ENCODE results near the gene ETV4. TPM values are rescaled to one million over a fixed set of nuclear protein-coding genes. Genes with fewer than 3 reads are reported as not detected.

The ETV4 gene
- total and polyA plus RNA-seq, 5 donors from 2014 or later, result not detected

DNA sequence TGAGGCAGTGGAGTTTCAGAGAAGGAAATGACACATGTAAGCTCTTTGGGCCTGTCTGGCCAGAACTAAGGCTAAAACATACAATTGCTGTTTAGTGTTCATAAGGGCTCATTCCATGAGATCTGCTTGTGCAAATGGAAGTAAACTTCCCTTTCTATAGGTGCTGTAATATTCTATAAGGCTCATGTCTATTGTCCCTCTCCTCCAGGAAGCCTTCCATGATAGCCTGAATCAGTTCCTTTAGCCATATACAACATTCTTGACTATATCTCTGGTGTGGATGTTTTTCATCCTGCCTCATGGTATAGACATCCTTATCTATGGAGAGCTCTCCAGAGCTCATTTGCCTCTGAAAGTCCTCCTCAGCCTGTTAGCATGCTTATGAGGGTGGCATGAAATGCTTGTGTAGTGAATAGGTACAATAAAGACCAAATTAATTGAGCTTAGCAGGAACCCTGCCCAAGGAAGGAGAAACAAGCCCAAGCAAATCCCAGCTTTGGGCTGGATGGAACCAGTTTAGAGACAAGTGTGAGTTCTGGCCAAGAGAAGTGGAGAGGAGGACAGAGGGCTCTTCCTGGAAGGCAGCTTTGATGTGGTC is 1.6 kb upstream of the ETV4 start:
- H3K27me3 ChIP-seq (ENCODE audit: control insufficient read depth, insufficient read depth, low read length), result peaks cover 29% of the 10 kb centered on the region
- Mint-ChIP-seq H3K27ac (no peak overlapping the region), H3K4me3 (peak overlapping the region in 3 of 4 donors; percentile 53 to 94 (median 87)), H3K4me1 (peaks cover 11 to 29% (median 18%) of the 10 kb centered on the region in 4 donors), H3K27me3 (peaks cover 50% of the 10 kb centered on the region), H3K36me3 (no peaks in the 10 kb centered on the region), H3K9me3 (peaks cover 0 to 1% (median 0%) of the 10 kb centered on the region in 7 donors)
- no peak overlapping the region for H3K27ac ChIP-seq (ENCODE audit: insufficient read depth, low read length, poor library complexity, severe bottlenecking)
- no peaks in the 10 kb centered on the region for H3K36me3 ChIP-seq (ENCODE audit: control insufficient read depth, insufficient read depth, low read length)
- no peaks in the 10 kb centered on the region for H3K9me3 ChIP-seq (ENCODE audit: control insufficient read depth in 2 of 2, low read length in 2 of 2)
- DNase-seq, result no peak
- no peak overlapping the region for H3K4me3 ChIP-seq (ENCODE audit: low read depth, low read length)
- H3K4me1 ChIP-seq (ENCODE audit: control insufficient read depth, insufficient read depth, low read length, poor library complexity, severe bottlenecking), result peaks cover 26% of the 10 kb centered on the region
- no peak for ATAC-seq (ENCODE audit: low read depth in 2 of 2)

DNA sequence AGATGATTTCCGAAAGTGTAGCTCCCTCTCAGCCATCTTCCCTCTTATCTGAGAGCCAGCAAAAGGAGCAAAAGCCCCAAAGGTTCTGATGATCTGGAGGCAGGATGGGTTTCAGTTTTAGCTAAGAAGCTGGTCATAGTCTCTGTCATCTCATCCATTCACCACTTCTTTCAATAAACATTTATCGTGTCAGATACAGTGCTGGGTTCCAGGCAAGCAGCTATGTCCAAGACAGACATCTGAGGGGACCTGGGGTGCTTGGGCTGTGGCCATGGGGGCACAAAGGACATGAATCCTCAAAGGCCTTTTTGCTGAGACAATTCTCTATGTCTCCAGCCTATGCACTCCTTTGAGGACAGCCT is 1.0 kb upstream of the ETV4 start:
- Mint-ChIP-seq H3K9me3 (peaks cover 0 to 1% (median 0%) of the 10 kb centered on the region in 7 donors), H3K27ac (no peak overlapping the region), H3K27me3 (peaks cover 51% of the 10 kb centered on the region), H3K4me3 (peak overlapping the region; percentile 53 to 94 (median 88)), H3K4me1 (peaks cover 11 to 29% (median 18%) of the 10 kb centered on the region in 4 donors), H3K36me3 (no peaks in the 10 kb centered on the region)
- Histone ChIP-seq H3K36me3 (ENCODE audit: control insufficient read depth, insufficient read depth, low read length) (no peaks in the 10 kb centered on the region), H3K27me3 (ENCODE audit: control insufficient read depth, insufficient read depth, low read length) (peaks cover 31% of the 10 kb centered on the region), H3K4me1 (ENCODE audit: control insufficient read depth, insufficient read depth, low read length, poor library complexity, severe bottlenecking) (peaks cover 26% of the 10 kb centered on the region), H3K9me3 (ENCODE audit: control insufficient read depth in 2 of 2, low read length in 2 of 2) (no peaks in the 10 kb centered on the region), H3K4me3 (ENCODE audit: low read depth, low read length) (peak overlapping the region; percentile 82), H3K27ac (ENCODE audit: insufficient read depth, low read length, poor library complexity, severe bottlenecking) (no peak overlapping the region)
- DNase-seq, result no peak
- ATAC-seq (ENCODE audit: low read depth in 2 of 2), result no peak

DNA sequence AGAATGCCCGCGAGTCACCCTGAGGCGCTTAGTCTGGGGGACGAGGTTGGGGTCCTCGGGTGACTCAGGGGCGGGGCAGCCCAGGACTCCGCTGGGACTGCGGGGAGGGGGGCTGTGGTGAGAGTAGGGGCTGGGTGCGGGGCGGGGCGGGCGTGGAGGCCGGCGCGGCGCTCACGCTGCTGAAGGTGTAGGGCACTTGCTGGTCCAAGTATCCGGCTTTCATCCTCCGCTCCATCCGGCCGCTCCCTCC is 832 bp downstream of the ETV4 start:
- Mint-ChIP-seq H3K9me3 (peaks cover 0 to 1% (median 0%) of the 10 kb centered on the region in 7 donors), H3K36me3 (no peaks in the 10 kb centered on the region)

DNA sequence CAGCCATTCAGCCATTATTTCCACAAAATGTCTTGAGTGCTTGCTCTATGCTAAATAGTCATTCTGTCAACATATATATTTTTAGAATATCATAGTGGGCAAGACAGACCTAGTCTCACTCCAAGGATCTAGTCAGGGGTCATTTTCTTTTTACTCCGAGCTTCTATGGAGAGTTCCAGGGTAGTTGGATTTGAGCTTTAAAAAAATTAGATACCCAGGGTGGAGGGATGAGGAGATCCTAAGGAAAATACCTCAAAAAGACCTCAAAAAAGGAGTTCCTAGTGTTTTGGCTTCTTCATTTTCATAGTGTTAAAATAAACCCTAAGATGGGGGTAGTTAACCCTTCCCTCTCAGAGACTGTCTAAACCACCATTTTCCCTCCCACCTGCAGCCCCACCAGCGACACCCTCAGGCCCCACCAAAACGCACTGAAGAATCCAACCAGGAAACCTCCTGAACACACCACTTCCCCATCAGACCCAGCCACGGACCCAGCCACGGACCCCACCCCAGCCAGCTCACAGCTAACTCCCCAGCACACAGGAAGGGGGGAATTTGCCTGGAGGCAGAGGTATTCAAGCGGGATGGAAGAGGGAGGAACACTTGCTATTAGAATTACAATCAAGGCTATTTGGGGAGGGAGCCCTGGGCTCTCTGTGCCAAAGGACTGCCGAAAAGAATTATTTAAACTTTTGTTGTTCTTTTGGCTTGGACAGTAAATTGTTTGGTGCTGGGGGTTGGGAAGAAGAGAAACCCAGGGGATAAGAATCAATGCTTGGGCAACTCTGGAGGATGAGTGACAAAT is 2.2 kb downstream of the ETV4 start:
- Mint-ChIP-seq H3K27me3 (peaks cover 42% of the 10 kb centered on the region), H3K27ac (no peak overlapping the region), H3K4me1 (peaks cover 11 to 29% (median 18%) of the 10 kb centered on the region in 4 donors), H3K9me3 (peaks cover 0 to 1% (median 0%) of the 10 kb centered on the region in 7 donors), H3K36me3 (no peaks in the 10 kb centered on the region), H3K4me3 (peak overlapping the region; percentile 24 to 81 (median 45))
- H3K4me1 ChIP-seq (ENCODE audit: control insufficient read depth, insufficient read depth, low read length, poor library complexity, severe bottlenecking), result peaks cover 26% of the 10 kb centered on the region
- H3K36me3 ChIP-seq (ENCODE audit: control insufficient read depth, insufficient read depth, low read length), result no peaks in the 10 kb centered on the region
- no peaks in the 10 kb centered on the region for H3K9me3 ChIP-seq (ENCODE audit: control insufficient read depth in 2 of 2, low read length in 2 of 2)
- no peak overlapping the region for H3K27ac ChIP-seq (ENCODE audit: insufficient read depth, low read length, poor library complexity, severe bottlenecking)
- peaks cover 24% of the 10 kb centered on the region for H3K27me3 ChIP-seq (ENCODE audit: control insufficient read depth, insufficient read depth, low read length)
- no peak for DNase-seq
- H3K4me3 ChIP-seq (ENCODE audit: low read depth, low read length), result no peak overlapping the region
- no peak for ATAC-seq (ENCODE audit: low read depth in 2 of 2)

More for the DNA sequence above, 832 bp downstream of the ETV4 start:
- H3K4me3 Mint-ChIP-seq, result peak overlapping the region in 1 of 4 donors; percentile 81
- H3K4me1 Mint-ChIP-seq, result peaks cover 11 to 29% (median 18%) of the 10 kb centered on the region in 4 donors
- Histone ChIP-seq H3K4me1 (ENCODE audit: control insufficient read depth, insufficient read depth, low read length, poor library complexity, severe bottlenecking) (peaks cover 26% of the 10 kb centered on the region), H3K4me3 (ENCODE audit: low read depth, low read length) (no peak overlapping the region), H3K27me3 (ENCODE audit: control insufficient read depth, insufficient read depth, low read length) (peaks cover 31% of the 10 kb centered on the region), H3K27ac (ENCODE audit: insufficient read depth, low read length, poor library complexity, severe bottlenecking) (no peak overlapping the region), H3K36me3 (ENCODE audit: control insufficient read depth, insufficient read depth, low read length) (no peaks in the 10 kb centered on the region), H3K9me3 (ENCODE audit: control insufficient read depth in 2 of 2, low read length in 2 of 2) (no peaks in the 10 kb centered on the region)
- DNase-seq (peak; percentile 12 to 25 (median 22)), ATAC-seq (ENCODE audit: low read depth in 2 of 2) (no peak)
- peaks cover 42% of the 10 kb centered on the region for H3K27me3 Mint-ChIP-seq
- no peak overlapping the region for H3K27ac Mint-ChIP-seq

DNA sequence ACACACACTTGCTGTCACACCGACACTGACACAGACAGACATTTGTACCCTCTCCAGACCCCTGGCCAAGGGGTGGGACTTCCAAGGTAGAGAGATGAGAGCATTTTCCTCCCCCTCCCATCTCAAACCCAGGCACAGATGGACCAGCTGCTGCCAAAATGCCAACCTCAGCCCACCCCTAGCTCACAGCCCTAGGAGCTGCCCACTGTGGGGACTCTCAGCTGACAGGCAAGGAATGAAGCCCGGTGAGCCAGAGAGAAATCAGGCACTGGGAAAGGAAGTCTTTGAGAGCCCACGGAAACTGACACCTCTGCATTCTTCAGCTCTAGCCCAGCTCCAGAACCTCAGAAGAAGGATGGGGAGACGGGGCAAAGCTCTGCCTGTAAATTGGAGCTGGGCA is 2.8 kb downstream of the ETV4 start:
- H3K36me3 ChIP-seq (ENCODE audit: control insufficient read depth, insufficient read depth, low read length), result no peaks in the 10 kb centered on the region
- no peaks in the 10 kb centered on the region for H3K9me3 ChIP-seq (ENCODE audit: control insufficient read depth in 2 of 2, low read length in 2 of 2)
- peaks cover 23% of the 10 kb centered on the region for H3K27me3 ChIP-seq (ENCODE audit: control insufficient read depth, insufficient read depth, low read length)
- H3K4me3 ChIP-seq (ENCODE audit: low read depth, low read length), result no peak overlapping the region
- no peak overlapping the region for H3K27ac ChIP-seq (ENCODE audit: insufficient read depth, low read length, poor library complexity, severe bottlenecking)
- peaks cover 42% of the 10 kb centered on the region for H3K27me3 Mint-ChIP-seq
- H3K4me1 ChIP-seq (ENCODE audit: control insufficient read depth, insufficient read depth, low read length, poor library complexity, severe bottlenecking), result peaks cover 26% of the 10 kb centered on the region
- ATAC-seq (ENCODE audit: low read depth in 2 of 2), result no peak
- peaks cover 0 to 1% (median 0%) of the 10 kb centered on the region in 7 donors for H3K9me3 Mint-ChIP-seq
- no peak overlapping the region for H3K27ac Mint-ChIP-seq
- H3K4me1 Mint-ChIP-seq, result peaks cover 11 to 29% (median 18%) of the 10 kb centered on the region in 4 donors
- H3K4me3 Mint-ChIP-seq, result peak overlapping the region in 1 of 4 donors; percentile 64
- no peak for DNase-seq
- H3K36me3 Mint-ChIP-seq, result no peaks in the 10 kb centered on the region

DNA sequence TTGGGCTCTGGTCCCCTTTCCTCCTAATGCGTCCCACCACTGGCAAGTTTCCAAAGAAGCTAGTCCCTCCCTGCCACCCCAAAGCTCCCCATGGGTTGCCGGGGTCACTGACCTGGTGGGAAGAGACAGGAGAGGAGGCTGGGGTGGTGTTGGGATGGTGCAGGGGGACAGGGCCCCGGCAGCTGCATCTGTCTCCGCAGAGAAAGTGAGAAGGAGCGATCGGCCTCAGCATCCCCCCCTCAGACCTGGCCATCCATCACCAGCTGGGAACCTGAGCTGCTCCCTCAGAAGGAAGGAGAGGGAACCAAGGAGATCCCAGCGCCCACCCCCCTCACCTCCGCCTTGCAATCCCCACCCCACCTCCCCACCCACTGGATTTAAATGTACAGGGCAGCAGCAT is 3.3 kb downstream of the ETV4 start:
- ATAC-seq (ENCODE audit: low read depth in 2 of 2), result no peak
- Histone ChIP-seq H3K9me3 (ENCODE audit: control insufficient read depth in 2 of 2, low read length in 2 of 2) (no peaks in the 10 kb centered on the region), H3K36me3 (ENCODE audit: control insufficient read depth, insufficient read depth, low read length) (no peaks in the 10 kb centered on the region), H3K4me3 (ENCODE audit: low read depth, low read length) (no peak overlapping the region), H3K27ac (ENCODE audit: insufficient read depth, low read length, poor library complexity, severe bottlenecking) (no peak overlapping the region), H3K27me3 (ENCODE audit: control insufficient read depth, insufficient read depth, low read length) (peaks cover 22% of the 10 kb centered on the region), H3K4me1 (ENCODE audit: control insufficient read depth, insufficient read depth, low read length, poor library complexity, severe bottlenecking) (peaks cover 26% of the 10 kb centered on the region)
- H3K36me3 Mint-ChIP-seq, result no peaks in the 10 kb centered on the region
- H3K4me1 Mint-ChIP-seq, result peaks cover 9 to 27% (median 17%) of the 10 kb centered on the region in 4 donors
- peaks cover 0 to 1% (median 0%) of the 10 kb centered on the region in 7 donors for H3K9me3 Mint-ChIP-seq
- no peak for DNase-seq
- H3K27me3 Mint-ChIP-seq, result peaks cover 40% of the 10 kb centered on the region
- no peak overlapping the region for H3K4me3 Mint-ChIP-seq
- H3K27ac Mint-ChIP-seq, result no peak overlapping the region

DNA sequence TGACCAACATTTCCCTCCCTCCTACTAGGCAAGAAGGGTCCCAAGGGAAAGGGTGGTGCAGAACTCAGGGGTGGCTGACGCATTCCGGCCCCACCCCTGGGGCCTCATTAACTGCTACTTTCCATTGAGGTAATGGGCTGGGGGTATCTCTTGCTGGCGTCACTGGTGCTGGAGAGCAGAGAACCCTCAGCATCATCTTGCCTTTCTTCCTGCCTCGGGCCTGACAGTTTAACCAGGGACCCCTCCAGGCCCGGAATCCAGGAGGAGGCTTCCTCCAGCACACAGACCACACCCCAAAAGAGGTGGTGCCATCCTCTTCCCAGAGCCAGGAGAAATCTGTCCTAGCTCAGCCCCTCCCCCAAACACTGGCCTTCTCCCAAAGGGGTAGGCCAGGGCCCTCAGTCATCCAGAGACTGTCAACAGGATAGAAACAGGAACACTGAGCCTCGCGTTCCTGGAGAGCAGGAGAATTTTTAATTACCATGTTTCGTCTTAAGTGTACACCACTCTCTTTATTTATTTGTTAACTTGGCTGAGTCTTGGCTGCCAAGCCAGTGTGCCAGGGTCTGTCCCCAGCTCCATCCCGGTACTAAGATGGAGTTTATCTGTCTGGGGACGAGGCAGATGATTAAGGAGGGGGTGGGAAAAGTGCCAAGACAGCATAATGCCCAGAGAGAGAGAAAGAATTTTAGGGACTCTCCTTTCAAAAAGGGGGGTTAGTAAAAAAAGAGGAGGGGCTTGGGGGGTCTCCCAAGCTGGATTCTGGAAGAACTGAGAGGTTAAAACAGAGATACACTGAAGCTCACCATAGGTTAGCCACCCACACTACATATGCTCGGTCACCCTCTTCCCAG is 5.1 kb downstream of the ETV4 start:
- H3K9me3 ChIP-seq (ENCODE audit: control insufficient read depth in 2 of 2, low read length in 2 of 2), result no peaks in the 10 kb centered on the region
- Mint-ChIP-seq H3K27me3 (peaks cover 22% of the 10 kb centered on the region), H3K27ac (peak overlapping the region in 1 of 3 donors; percentile 52), H3K4me3 (no peak overlapping the region), H3K36me3 (no peaks in the 10 kb centered on the region), H3K4me1 (peaks cover 0 to 10% (median 3%) of the 10 kb centered on the region in 4 donors), H3K9me3 (peaks cover 0 to 1% (median 0%) of the 10 kb centered on the region in 7 donors)
- no peak for ATAC-seq (ENCODE audit: low read depth in 2 of 2)
- no peak overlapping the region for H3K4me3 ChIP-seq (ENCODE audit: low read depth, low read length)
- no peaks in the 10 kb centered on the region for H3K36me3 ChIP-seq (ENCODE audit: control insufficient read depth, insufficient read depth, low read length)
- peaks cover 10% of the 10 kb centered on the region for H3K27me3 ChIP-seq (ENCODE audit: control insufficient read depth, insufficient read depth, low read length)
- DNase-seq, result no peak
- no peak overlapping the region for H3K27ac ChIP-seq (ENCODE audit: insufficient read depth, low read length, poor library complexity, severe bottlenecking)
- peaks cover 11% of the 10 kb centered on the region for H3K4me1 ChIP-seq (ENCODE audit: control insufficient read depth, insufficient read depth, low read length, poor library complexity, severe bottlenecking)

Data from CD4-positive, CD25-positive, alpha-beta regulatory T cell (primary cell).